HG03558 (cell line): ENCODE data around the gene ODF2.

Experiments
- ATAC-seq: cut with Tn5 transposase; IDR thresholded peaks from one replicate; pipeline ENCODE4 v1.9.1; 2021; ENCODE audit warnings: moderate number of reproducible peaks; ENCODE audit not compliant: unreplicated experiment; ENCODE audit errors: extremely low read depth

Gene ODF2

GRCh38 chr9:128521956-128522355 lies 66.2 kb downstream of the ODF2 start:
- no peak for ATAC-seq

GRCh38 chr9:128523199-128523925 lies 67.6 kb downstream of the ODF2 start:
- no peak for ATAC-seq

- no peak for ATAC-seq
These were observed 70.9 kb downstream of the ODF2 start for GRCh38 chr9:128526720-128527119.

- ATAC-seq = no peak
These were observed 72.8 kb downstream of the ODF2 start for GRCh38 chr9:128528445-128529160.

- ATAC-seq = no peak
These were observed 73.4 kb downstream of the ODF2 start for GRCh38 chr9:128529191-128529590.

GRCh38 chr9:128532581-128532980 lies 76.8 kb downstream of the ODF2 start:
- ATAC-seq = no peak

- ATAC-seq = no peak
These were observed 85.0 kb downstream of the ODF2 start for GRCh38 chr9:128540634-128541360.

- ATAC-seq = no peak
These were observed 90.7 kb downstream of the ODF2 start for GRCh38 chr9:128546504-128546903.

GRCh38 chr9:128548876-128549275 lies 93.1 kb downstream of the ODF2 start:
- no peak for ATAC-seq

GRCh38 chr9:128550226-128550625 lies 94.4 kb downstream of the ODF2 start:
- no peak for ATAC-seq
